Measurements from ENCODE around the gene PALM.
"Not testable (repeated sequence)": the region's sequence is repeated elsewhere in the genome, so short reads cannot be mapped to it uniquely, and the experiment has no call there.

PALM gene

GRCh38 chr19:734716-735115 lies 26.0 kb downstream of the PALM start:
- no peak for DNase-seq

- no peak for DNase-seq
Observed at GRCh38 chr19:736125-736524, 27.4 kb downstream of the PALM start.

GRCh38 chr19:737591-738093 lies 28.9 kb downstream of the PALM start:
- no peak for DNase-seq

DNA sequence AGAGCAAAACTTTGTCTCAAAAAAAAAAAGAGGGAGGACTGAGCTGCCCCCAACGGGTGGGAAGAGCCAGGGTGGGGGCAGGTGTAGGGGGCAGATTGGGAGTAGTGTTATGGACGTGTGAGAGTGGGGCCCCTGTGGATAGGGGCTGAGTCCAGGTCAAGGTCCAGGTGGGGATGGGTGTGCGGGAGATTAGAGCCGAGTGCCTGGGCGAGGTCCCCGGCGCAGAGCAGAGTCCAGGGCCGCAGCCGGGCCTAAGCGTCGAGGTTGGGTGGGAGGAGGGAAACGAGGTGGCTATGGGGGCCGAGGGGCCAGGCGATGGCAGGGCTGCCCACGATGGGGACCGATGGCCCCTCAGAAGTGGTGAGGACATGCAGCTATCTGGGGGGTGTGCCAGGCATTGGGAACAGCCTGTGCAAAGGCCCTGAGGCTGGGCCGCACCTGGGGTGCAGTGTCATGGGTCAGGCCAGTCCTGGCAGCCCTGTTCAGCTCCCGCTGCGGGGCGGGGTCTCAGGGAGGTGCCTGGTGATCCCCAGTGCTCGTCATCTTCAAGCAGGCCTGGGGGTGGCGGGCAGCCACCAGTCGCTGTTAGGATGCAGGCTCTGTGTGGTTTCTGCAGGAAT lies 29.9 kb downstream of the PALM start:
- DNase-seq, result no peak

GRCh38 chr19:739998-740715 lies 31.4 kb downstream of the PALM start:
- no peak for DNase-seq

DNA sequence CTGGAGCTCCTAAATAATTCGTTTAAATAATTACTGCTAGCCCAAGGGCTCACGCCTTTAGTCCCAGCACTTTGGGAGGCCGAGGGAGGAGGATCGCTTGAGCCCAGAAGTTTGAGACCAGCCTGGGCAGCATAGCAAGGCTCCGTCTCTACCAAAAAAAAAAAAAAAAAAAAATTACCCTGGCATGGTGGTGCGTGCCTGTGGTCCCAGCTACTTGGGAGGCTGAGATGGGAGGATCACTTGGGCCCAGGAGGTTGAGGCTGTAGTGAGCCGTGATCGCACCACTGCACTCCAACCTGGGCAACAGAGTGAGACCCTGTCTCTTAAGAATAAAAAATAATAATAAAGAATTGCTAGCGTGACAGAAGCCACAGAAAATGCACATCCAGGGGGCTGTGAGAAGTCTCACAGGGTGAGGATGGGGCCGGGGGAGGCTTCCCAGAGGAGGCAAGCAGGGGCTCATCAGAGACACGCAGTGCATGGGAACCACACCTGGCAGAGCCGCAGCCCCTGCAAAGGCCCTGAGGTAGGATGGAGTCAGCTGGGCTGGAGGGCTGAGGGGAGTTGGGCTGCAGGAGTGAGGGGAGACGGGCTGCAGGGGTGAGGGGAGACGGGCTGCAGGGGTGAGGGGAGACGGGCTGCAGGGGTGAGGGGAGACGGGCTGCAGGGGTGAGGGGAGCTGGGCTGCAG lies 32.2 kb downstream of the PALM start:
- not testable (repeated sequence) for DNase-seq

DNA sequence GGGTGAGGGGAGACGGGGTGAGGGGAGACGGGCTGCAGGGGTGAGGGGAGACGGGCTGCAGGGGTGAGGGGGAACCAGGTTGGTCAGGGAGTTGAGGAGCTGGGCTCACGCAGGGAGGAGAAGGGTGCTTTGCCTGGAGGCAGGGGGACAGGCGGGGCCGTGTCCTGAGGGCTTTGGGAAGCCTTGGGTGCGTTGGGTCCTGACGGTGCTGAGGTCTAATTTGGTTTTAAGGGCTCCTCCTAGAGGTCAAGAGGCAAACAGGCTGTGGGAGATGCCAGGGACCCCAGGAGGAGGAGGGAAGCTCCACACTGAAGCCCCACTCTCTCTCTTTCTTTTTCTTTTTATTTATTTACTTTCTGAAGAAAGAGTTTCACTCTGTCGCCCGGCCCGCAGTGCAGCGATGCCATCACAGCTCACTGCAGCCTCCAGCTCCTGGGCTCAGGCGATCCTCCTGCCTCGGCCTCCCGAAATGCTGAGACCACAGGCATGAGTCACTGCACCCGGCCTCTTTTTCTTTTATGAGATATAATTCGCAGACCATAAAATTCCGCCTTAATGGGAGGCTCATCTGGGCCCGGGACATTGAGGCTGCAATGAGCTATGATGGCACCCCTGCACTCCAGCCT lies 32.9 kb downstream of the PALM start:
- peak; percentile 20 for DNase-seq

- DNase-seq, result no peak
Observed at GRCh38 chr19:742540-743075, 33.9 kb downstream of the PALM start.

- DNase-seq, result no peak
Observed at GRCh38 chr19:743168-743687, 34.5 kb downstream of the PALM start.

DNA sequence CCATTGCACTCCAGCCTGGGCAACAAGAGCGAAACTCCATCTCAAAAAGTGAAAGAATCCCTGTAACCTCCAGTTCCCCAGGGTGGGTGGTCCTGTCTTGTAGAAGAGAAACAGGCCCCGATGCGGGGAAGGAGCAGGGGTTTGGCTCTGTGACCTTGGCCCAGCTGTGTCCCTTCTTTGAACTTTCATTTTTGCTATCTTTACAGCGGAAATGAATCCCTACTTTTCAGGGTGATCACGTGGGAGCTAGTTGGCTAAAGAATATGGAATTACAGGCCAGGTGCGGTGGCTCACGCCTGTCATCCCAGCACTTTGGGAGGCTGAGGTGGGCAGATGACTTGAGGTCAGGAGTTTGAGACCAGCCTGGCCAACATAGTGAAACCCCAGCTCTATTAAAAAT lies 36.4 kb downstream of the PALM start:
- not testable (repeated sequence) for DNase-seq

DNA sequence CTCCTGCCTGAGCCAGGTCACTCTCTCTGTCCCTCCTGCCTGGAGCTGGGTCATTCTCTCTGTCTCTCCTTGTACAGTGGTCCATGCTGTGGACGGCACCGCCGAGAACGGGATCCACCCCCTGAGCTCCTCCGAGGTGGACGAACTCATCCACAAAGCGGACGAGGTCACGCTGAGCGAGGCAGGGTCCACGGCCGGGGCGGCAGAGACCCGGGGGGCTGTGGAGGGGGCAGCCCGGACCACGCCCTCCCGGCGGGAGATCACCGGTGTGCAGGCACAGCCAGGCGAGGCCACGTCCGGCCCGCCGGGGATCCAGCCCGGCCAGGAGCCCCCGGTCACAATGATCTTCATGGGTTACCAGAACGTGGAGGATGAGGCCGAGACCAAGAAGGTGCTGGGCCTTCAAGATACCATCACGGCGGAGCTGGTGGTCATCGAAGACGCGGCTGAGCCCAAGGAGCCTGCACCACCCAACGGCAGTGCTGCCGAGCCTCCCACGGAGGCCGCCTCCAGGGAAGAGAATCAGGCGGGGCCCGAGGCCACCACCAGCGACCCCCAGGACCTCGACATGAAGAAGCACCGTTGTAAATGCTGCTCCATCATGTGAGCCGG lies 37.6 kb downstream of the PALM start:
- no peak for DNase-seq

GRCh38 chr19:746956-747355 lies 38.2 kb downstream of the PALM start:
- DNase-seq, result no peak

- DNase-seq, result no peak
Observed at GRCh38 chr19:747432-748273, 38.9 kb downstream of the PALM start.

GRCh38 chr19:748274-748598 lies 39.5 kb downstream of the PALM start:
- no peak for DNase-seq

DNA sequence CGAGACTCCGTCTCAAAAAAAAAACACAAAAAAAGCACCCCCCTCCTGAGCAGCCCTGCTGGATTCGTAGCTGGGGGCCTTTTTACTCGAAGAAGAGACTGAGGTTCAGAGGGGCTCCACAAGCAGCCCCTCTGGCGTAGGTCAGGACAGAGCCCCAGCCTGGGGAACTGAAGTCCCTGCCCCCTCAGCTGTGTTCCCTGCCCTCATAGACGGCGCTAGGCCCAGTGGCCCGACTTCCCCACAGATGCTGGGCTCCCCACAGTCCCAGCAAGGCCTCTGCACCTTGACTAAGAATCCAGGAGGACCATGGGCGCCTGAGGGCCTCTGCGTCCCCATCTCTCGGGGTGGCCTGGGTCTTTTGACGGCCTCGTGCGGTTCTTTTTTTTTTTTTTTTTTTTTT lies 41.1 kb downstream of the PALM start:
- DNase-seq, result no peak

DNA sequence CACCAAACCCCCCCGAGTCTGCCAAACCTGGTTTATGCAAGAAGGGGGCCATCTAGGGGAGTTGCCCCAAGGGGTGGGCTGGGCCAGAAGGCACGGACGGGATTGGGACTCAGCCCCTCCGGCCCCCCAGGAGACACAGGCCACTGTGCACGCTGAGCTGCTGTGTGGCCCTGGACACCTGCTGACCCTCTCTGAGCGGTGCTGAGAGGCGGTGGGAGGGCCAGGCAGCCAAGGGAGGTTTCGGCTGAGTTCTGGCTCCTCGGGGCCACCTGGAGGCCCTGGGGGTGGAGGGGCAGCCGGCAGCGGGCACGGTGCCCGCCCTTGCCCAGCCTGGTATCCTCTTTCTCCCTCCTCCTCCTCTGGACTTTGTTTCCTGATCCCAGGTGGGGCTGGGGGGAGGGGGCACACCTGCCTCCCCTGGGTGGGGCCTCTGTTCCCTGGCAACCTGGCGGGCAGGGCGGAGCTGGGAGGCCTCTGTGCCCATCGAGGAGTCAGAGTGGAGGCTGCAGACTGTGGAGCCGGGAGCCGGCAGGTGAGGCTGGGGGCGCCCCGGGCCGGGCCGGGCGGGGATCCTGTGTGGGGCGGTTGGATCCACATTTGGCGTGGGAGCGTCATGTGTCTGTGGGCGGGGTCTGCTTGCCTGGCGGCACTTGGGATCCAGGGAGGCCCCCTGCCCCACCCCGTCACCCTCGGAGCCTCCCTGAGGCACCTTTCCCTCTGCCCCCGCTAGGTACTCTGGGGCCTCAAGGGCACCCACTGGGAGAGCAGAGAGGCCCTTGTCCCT lies 42.1 kb downstream of the PALM start, which contains the start of gene MISP:
MISP (plus strand) TSS at position 473 of the 784 bp plus-strand sequence. CDS start 5,835 bp downstream, outside the sequence.
- no peak for DNase-seq

GRCh38 chr19:751501-752341 lies 43.0 kb downstream of the PALM start:
- DNase-seq, result no peak

- DNase-seq, result no peak
Observed at GRCh38 chr19:752652-753517, 44.1 kb downstream of the PALM start.

DNA sequence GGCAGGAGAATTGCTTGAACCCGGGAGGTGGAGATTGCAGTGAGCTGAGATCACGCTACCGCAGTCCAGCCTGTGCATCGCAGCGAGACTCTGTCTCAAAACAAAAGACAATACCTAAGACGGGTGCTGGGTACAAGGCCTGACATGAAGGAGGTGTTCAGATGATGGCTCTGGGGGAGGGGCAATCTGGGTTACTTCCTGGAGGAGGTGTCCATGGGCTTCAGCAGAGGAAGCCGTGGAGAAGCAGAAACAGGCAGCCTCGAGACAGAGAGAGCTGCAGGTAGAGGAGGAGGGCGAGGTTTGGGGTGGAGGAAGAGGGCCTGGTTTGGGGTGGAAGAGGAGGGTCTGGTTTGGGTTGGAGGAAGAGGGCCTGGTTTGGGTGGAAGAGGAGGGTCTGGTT lies 45.8 kb downstream of the PALM start:
- no peak for DNase-seq

Data from GDM1 (cell line).